HG03196 (cell line): ENCODE results near the gene CNTNAP5.

Source experiments
- ATAC-seq: cut with Tn5 transposase; IDR thresholded peaks from one replicate; pipeline ENCODE4 v1.9.1; 2021; ENCODE audit not compliant: unreplicated experiment

CNTNAP5 gene

GRCh38 chr2:124053796-124054195 is 28.7 kb downstream of the CNTNAP5 start:
- no peak for ATAC-seq

- no peak for ATAC-seq
Observed at GRCh38 chr2:124063596-124063995, 38.5 kb downstream of the CNTNAP5 start.

GRCh38 chr2:124065636-124066035 is 40.5 kb downstream of the CNTNAP5 start:
- no peak for ATAC-seq

GRCh38 chr2:124066776-124067175 is 41.7 kb downstream of the CNTNAP5 start:
- ATAC-seq, result no peak

GRCh38 chr2:124079045-124079444 is 54.0 kb downstream of the CNTNAP5 start:
- ATAC-seq, result no peak

- ATAC-seq, result no peak
Observed at GRCh38 chr2:124080281-124081153, 55.4 kb downstream of the CNTNAP5 start.

- no peak for ATAC-seq
Observed at GRCh38 chr2:124081154-124081716, 56.1 kb downstream of the CNTNAP5 start.

- no peak for ATAC-seq
Observed at GRCh38 chr2:124088616-124089015, 63.5 kb downstream of the CNTNAP5 start.

- ATAC-seq, result no peak
Observed at GRCh38 chr2:124091721-124092120, 66.6 kb downstream of the CNTNAP5 start.

GRCh38 chr2:124092651-124093050 is 67.6 kb downstream of the CNTNAP5 start:
- no peak for ATAC-seq

GRCh38 chr2:124104914-124105313 is 79.8 kb downstream of the CNTNAP5 start:
- ATAC-seq, result no peak

- no peak for ATAC-seq
Observed at GRCh38 chr2:124112206-124112605, 87.1 kb downstream of the CNTNAP5 start.

GRCh38 chr2:124112966-124113365 is 87.9 kb downstream of the CNTNAP5 start:
- ATAC-seq, result no peak

- ATAC-seq, result no peak
Observed at GRCh38 chr2:124120246-124120645, 95.2 kb downstream of the CNTNAP5 start.

- ATAC-seq, result no peak
Observed at GRCh38 chr2:124121106-124121505, 96.0 kb downstream of the CNTNAP5 start.

GRCh38 chr2:124121760-124122275 is 96.7 kb downstream of the CNTNAP5 start:
- no peak for ATAC-seq

GRCh38 chr2:124122340-124122739 is 97.3 kb downstream of the CNTNAP5 start:
- ATAC-seq, result no peak

GRCh38 chr2:124131276-124131675 is 106.2 kb downstream of the CNTNAP5 start:
- ATAC-seq, result no peak

- no peak for ATAC-seq
Observed at GRCh38 chr2:124136110-124136509, 111.0 kb downstream of the CNTNAP5 start.

GRCh38 chr2:124138076-124138475 is 113.0 kb downstream of the CNTNAP5 start:
- no peak for ATAC-seq

- ATAC-seq, result no peak
Observed at GRCh38 chr2:124145982-124146381, 120.9 kb downstream of the CNTNAP5 start.

GRCh38 chr2:124147552-124147951 is 122.5 kb downstream of the CNTNAP5 start:
- ATAC-seq, result no peak
